GM13977 (cell line): ENCODE data around the gene LDLRAD3.

Experiments
- DNase-seq: peaks from one replicate; pipeline ENCODE4 v3.0.0; 2012; ENCODE audit warnings: low spot score
- in situ Hi-C: fragments of 300-500 bp; cut with MboI; formaldehyde crosslinking; loops from one replicate; pipeline ENCODE4 v1.12.0; 2022; ENCODE audit warnings: low sequenced_read_pairs, low pct_unique_long_range_greater_than_20kb, mixed read lengths, inconsistent platforms; ENCODE audit not compliant: unreplicated experiment
- TF ChIP-seq, protein P1 (sequence below): IDR thresholded peaks from 2 replicates; pipeline ENCODE4 v1.5.1; 2012; ENCODE audit warnings: mild to moderate bottlenecking, control low read depth; ENCODE audit not compliant: insufficient read depth; ENCODE audit errors: extremely low read depth, missing control alignments

Gene LDLRAD3

DNA sequence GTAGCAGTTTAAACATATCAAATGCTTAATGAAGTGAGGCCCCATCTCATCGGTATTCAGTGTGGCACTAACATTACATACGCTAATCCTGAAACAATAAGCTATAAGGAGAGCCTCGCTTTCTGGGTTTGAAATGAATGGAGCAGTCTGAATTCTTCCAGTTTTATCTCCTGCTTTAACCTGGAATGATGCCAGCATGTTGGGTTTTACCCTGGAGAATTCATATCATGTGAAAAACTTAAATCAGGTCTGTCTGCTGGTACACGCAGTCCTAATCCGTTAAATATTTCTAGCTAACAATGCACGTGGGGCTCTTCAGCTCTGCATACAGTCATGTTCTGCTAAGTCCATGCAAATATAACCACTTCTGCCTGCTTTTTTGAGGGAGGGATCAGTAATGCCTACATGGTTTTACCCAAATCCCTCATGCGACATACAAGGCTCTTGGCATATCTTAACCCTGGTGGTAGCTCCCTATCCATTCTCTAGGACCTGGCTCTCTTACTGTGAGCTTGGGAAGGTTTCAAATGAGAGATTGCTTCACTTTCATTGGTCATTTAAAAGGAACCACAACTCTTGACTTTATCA lies 252.6 kb downstream of the LDLRAD3 start:
- DNase-seq: no peak
- TF ChIP-seq, protein P1, sequence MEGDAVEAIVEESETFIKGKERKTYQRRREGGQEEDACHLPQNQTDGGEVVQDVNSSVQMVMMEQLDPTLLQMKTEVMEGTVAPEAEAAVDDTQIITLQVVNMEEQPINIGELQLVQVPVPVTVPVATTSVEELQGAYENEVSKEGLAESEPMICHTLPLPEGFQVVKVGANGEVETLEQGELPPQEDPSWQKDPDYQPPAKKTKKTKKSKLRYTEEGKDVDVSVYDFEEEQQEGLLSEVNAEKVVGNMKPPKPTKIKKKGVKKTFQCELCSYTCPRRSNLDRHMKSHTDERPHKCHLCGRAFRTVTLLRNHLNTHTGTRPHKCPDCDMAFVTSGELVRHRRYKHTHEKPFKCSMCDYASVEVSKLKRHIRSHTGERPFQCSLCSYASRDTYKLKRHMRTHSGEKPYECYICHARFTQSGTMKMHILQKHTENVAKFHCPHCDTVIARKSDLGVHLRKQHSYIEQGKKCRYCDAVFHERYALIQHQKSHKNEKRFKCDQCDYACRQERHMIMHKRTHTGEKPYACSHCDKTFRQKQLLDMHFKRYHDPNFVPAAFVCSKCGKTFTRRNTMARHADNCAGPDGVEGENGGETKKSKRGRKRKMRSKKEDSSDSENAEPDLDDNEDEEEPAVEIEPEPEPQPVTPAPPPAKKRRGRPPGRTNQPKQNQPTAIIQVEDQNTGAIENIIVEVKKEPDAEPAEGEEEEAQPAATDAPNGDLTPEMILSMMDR: no peak
- in situ Hi-C loops: no loop called here

DNA sequence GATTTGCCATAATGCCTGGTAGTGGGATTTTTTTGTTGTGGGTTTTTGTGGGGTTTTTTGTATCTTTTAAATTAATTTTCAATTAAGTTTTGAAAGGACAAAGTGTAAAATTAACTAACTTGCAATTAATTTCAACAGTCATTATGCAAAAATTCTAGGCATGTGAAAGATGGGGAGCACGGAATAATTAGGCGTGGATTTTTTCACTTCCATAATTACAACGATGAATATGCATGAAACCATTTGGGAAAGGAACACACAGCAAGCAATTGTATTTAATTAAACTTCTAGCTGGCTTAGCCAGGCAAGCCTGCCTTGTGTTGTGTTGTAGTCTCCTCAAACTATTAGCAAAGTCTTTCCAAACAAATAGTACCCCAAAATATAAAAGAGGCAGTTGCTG lies 257.5 kb downstream of the LDLRAD3 start:
- DNase-seq: no peak
- in situ Hi-C loops: no loop called here
- TF ChIP-seq, protein P1: no peak

DNA sequence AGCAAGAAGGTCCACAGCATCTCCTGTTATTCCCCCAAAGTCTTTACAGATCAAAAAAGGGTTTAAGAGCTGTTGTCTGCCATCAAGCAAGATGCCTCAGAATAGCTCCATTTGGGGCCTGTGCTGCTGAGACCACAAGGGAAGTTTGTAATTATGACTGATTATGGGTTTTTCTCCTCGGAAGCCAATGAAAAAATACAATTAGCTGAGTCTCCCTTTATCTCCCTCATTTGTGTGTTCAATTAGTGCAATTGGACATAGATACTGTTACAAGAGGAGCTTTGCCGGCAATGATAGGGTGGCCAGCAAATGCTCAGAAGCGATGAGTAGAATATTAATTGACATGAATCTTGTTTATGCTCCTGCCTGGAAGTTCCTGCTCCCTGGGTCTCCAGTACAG lies 261.7 kb downstream of the LDLRAD3 start:
- no peak for DNase-seq
- in situ Hi-C loops: no loop called here
- TF ChIP-seq, protein P1: no peak

DNA sequence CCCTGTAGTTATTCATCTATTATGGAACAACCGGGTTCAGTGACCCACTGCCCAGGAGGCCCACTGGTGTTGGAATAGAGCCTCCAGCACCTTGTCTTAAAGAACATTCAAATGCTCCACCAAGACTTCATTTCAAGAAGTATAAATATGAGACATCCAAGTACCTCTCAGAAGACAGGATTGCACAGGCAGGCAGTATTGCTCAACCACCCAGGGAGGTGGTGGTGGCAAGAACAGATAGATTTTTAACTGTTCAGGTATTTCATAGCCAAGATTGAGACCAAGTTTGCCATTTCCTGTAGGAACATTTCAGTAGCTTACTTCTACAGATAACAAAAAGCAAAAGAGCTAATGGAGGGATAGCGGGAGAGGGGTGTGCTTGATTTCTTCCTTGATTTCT lies 266.7 kb downstream of the LDLRAD3 start:
- TF ChIP-seq, protein P1: no peak
- in situ Hi-C loops: no loop called here
- no peak for DNase-seq

DNA sequence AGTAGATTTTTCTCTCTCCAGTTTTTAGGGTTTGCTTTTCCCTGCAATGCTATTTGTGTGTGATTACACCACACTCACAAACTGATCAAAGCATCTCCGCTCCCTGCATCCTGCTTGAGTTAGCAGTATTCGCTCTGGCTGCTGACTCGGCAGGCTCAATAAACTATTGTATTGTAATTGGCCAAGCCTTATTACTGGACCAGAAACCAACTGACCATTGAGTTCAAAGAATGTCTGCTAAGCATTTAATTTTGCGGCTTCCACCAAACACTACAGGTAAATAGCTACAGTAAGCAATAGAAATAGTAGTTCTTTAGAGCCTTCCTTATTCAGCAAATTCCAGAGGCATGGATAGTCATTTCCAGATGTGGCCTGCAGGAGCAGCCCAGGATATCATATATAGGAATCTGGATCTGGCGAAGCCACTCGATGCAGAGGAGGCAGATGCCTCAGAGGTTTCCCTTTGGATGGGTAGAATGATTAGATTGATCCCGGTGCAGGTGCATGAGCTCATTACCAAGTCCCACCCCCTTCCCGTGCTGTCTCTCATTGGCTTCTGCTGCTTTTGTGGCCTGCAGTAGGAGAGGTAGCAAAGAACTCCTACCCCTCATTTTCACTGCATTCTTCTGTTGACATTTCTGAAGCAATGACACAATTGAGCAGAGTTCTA lies 268.0 kb downstream of the LDLRAD3 start:
- in situ Hi-C loops: no loop called here
- DNase-seq: no peak
- TF ChIP-seq, protein P1: no peak

DNA sequence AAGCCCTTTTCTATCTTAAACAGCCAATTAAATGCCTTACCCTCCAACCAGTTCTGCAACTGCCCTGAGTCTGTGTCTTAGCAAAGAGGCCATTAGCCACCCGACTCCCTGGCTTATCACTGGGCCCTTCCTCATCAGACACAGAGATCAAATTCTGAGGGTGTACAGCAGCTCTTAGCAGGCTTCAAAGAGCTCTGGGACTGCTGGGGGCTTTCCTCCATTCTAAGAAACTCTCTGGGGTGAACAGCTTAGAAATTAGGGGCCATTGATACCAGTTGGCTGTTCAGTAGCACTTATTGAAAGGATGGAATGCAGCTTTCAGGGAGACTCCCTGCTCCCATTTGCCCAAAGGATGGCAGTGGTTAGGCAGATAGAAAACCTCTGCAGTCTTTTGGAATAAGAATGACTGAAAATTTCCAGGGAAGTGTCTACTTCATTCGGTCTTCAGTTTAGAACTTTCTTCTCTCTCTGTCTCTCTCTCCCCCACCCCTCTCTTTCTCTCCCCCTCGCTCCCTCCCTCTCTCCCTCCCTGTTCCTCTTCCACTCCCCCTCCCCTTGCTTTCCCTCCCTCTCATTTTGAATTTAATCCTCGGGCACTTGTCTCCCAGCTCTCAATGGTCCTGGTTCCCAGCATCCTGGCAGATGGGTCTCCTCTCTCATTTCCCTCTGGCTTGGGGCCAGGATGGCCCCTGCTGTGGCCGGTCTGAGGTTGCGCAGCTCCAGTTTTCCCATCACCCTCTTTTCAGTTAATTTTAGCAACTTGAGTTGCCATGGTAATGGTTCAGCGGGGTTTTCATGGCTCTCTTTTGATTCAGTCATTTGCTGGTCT lies 268.9 kb downstream of the LDLRAD3 start:
- no peak for DNase-seq
- TF ChIP-seq, protein P1: no peak
- in situ Hi-C loops: no loop called here
